ENCODE results near the gene KATNBL1. TPM values are rescaled to one million over a fixed set of nuclear protein-coding genes. Genes with fewer than 3 reads are reported as not detected.
A peak's percentile ranks its signal among the peaks of the same experiment; 100 is the strongest.

Gene KATNBL1
- total and polyA plus RNA-seq, 12 donors: 10.3 to 63.9 (median 23.9) TPM

DNA sequence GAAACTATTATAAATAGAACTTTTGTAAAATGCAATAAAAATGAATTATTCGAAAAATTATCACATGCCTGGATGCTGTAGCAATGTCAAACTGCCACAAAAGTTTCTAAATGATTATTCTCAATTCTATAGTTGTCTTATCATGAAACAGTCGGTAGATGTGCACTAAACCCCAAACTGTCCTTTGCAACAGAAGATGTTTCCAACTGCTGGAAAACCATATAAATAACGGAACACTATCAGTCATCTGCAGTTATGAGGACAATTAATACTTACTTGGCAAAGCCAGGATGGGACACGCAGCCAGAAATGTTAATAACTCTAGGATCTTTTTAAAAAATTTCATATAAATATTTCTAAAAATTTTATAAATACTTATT lies 32.4 kb upstream of the KATNBL1 start:
- WGBS, 4 donors: 83 to 90% (median 85%) methylated on average over 4 of the region's 4 CpGs
- H3K4me3 ChIP-seq: no peak overlapping the region
- no peak for DNase-seq
- no peak for TF ChIP-seq POLR2A (IDR thresholded peaks at IDR 0.05)
- TF ChIP-seq, protein P1, sequence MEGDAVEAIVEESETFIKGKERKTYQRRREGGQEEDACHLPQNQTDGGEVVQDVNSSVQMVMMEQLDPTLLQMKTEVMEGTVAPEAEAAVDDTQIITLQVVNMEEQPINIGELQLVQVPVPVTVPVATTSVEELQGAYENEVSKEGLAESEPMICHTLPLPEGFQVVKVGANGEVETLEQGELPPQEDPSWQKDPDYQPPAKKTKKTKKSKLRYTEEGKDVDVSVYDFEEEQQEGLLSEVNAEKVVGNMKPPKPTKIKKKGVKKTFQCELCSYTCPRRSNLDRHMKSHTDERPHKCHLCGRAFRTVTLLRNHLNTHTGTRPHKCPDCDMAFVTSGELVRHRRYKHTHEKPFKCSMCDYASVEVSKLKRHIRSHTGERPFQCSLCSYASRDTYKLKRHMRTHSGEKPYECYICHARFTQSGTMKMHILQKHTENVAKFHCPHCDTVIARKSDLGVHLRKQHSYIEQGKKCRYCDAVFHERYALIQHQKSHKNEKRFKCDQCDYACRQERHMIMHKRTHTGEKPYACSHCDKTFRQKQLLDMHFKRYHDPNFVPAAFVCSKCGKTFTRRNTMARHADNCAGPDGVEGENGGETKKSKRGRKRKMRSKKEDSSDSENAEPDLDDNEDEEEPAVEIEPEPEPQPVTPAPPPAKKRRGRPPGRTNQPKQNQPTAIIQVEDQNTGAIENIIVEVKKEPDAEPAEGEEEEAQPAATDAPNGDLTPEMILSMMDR (IDR thresholded peaks at IDR 0.05): no peak
- H3K9me3 ChIP-seq (replicated peaks in 1 of 3): no peaks in the 10 kb centered on the region
- intact Hi-C loops (cut with DNase I): loop anchor here in 1 of 2 donors (10.0 kb wide), 1 partner anchor 122 kb away; the partner anchor contains the start of gene LPCAT4
- H3K27ac ChIP-seq: no peak overlapping the region
- H3K4me1 ChIP-seq (replicated peaks in 1 of 2): no peaks in the 10 kb centered on the region
- no peaks in the 10 kb centered on the region for H3K27me3 ChIP-seq
- H3K36me3 ChIP-seq (replicated peaks in 1 of 2): peaks cover 0 to 11% of the 10 kb centered on the region in 2 donors

DNA sequence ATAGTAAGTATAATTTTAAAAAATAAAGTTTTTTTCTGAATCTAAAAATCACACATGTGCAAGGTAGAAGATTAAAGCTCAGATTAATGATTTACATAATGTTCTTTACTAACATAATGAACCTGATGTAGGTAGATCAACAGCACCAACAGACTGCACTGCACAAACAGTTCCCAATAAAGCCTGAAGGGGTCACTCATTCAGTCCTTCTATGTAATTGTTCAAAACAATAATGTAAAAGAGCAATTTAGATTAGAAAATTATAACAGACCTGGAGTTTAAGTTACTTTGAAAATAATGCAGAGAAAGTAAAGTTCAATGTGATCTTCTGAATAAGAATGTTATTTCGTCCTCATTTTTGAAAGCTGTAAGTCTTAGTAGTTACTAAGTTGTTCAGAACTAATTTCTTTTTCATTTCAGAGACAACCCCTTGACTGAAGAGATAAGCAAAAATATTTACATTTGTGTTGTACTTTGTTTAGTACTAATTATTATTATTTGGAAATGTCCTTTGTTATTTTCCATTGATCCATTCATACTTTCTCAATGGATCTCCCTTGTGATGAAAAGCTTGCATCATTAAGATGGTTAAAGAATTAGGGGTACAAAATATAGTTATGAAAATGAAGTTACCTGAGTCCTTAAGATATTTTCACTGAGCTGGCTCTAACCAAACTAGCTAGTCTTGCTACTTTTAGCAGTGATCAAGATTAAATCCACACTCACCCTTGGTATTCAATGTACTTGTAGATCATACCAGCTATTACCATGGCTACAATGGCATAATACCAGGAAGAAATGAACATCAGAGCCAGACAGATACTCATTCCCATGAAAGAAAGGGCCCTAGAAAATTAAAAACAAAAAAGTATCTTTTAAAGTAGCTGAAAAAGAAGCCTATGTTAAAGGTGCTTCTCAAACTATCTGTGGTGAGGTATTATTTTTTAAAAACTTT lies 31.8 kb upstream of the KATNBL1 start:
- Histone ChIP-seq H3K36me3 (replicated peaks in 1 of 2) (peaks cover 0 to 18% of the 10 kb centered on the region in 2 donors), H3K27ac (no peak overlapping the region), H3K4me1 (replicated peaks in 1 of 2) (no peaks in the 10 kb centered on the region), H3K4me3 (no peak overlapping the region), H3K27me3 (no peaks in the 10 kb centered on the region), H3K9me3 (replicated peaks in 1 of 3) (no peaks in the 10 kb centered on the region)
- intact Hi-C loops (cut with DNase I): loop anchor here in 1 of 2 donors (10.0 kb wide), 1 partner anchor 123 kb away; the partner anchor contains the start of gene LPCAT4
- TF ChIP-seq, protein P1 (IDR thresholded peaks at IDR 0.05): peak; percentile 64 to 82 (median 70)
- no peak for TF ChIP-seq POLR2A (IDR thresholded peaks at IDR 0.05)
- DNase-seq: peak in 2 of 7 donors; percentile 33 to 41
- WGBS, 4 donors: 44 to 62% (median 51%) methylated on average over 1 of the region's 1 CpG

DNA sequence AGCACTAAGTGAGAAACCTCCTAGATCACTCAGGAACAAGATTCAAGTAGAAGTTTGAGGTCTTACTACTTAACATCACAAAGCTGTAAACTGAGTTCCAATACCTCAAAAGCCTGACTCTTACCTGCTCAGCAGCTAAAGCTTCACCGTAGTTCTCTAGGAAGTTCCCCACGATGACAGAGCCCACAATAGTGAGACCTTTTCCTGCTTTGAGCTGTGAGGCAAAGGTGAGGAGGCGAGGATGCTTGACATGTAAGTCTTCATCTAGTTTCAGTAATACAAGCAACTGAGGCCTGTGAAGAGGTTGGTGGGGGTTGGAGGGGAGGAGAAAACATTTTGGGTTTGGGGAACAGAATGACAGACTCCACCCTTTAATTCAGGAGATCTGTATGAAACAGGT lies 30.6 kb upstream of the KATNBL1 start:
- Histone ChIP-seq H3K27me3 (no peaks in the 10 kb centered on the region), H3K27ac (no peak overlapping the region), H3K4me3 (no peak overlapping the region), H3K36me3 (replicated peaks in 1 of 2) (peaks cover 0 to 29% of the 10 kb centered on the region in 2 donors), H3K4me1 (replicated peaks in 1 of 2) (no peaks in the 10 kb centered on the region), H3K9me3 (replicated peaks in 1 of 3) (no peaks in the 10 kb centered on the region)
- WGBS, 4 donors: 81 to 89% (median 83%) methylated on average over 3 of the region's 3 CpGs
- no peak for DNase-seq
- TF ChIP-seq, protein P1 (IDR thresholded peaks at IDR 0.05): no peak
- no peak for TF ChIP-seq POLR2A (IDR thresholded peaks at IDR 0.05)
- intact Hi-C loops (cut with DNase I): loop anchor here in 1 of 2 donors (10.0 kb wide), 1 partner anchor 124 kb away; the partner anchor contains the start of gene LPCAT4

DNA sequence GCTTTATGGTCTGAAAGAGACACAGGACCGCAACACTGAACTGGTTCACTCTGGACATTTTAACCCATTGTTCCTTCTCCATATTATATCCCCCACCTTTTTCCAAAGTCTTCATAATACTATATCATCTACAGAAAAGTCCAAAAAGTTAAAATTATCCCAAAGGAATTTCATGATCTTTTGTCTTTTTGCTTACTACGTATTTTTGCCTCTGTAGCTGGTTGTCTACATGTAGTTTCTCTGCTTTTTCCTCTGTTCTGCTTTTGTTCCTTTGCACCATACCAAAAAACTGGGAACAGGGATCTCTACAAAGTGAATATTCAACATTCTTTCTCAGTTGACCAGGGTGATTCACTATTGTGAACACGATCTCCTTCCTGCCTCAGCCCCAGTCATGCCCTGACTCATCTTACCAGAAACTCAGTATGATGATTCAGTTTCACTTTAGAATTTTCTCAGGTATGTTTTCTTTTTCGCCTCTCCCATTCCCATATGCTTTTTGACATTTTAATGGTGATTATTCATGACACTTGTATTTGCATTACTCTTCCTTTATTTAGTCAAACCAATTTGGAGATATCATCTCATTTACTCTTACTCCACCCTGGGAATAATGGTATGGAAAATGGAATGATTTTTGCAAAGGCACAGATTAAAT lies 29.4 kb upstream of the KATNBL1 start:
- no peaks in the 10 kb centered on the region for H3K9me3 ChIP-seq (replicated peaks in 1 of 3)
- no peaks in the 10 kb centered on the region for H3K4me1 ChIP-seq (replicated peaks in 1 of 2)
- H3K27me3 ChIP-seq: no peaks in the 10 kb centered on the region
- H3K36me3 ChIP-seq (replicated peaks in 1 of 2): peaks cover 0 to 31% of the 10 kb centered on the region in 2 donors
- no peak for TF ChIP-seq POLR2A (IDR thresholded peaks at IDR 0.05)
- TF ChIP-seq, protein P1 (IDR thresholded peaks at IDR 0.05): no peak
- no peak overlapping the region for H3K4me3 ChIP-seq
- 75 to 84% (median 77%) methylated on average over 4 of the region's 4 CpGs for WGBS, 4 donors
- DNase-seq: peak in 4 of 7 donors; percentile 22 to 53 (median 39)
- intact Hi-C loops (cut with DNase I): loop anchor here in 1 of 2 donors (10.0 kb wide), 1 partner anchor 126 kb away; the partner anchor contains the start of gene LPCAT4
- H3K27ac ChIP-seq: peak overlapping the region in 1 of 5 donors; percentile 29
